Suprapubic skin (tissue), 4 donors: ENCODE data around the gene VMO1.

Experiments used
- CTCF ChIP-seq, 2 donors: fragments of 200-600 bp in 1 of 2; fragments of 450-650 bp in 1 of 2; sonication (generic) in 1 of 2; IDR thresholded peaks; one replicate each; pipeline ENCODE4 v1.5.1; 2016 to 2019; ENCODE audit warnings: antibody characterized with exemption in 2 of 2, mild to moderate bottlenecking in 1 of 2, moderate library complexity in 1 of 2
- EP300 ChIP-seq: sonication (generic); formaldehyde crosslinking; IDR thresholded peaks from one replicate; pipeline ENCODE4 v1.6.1; 2017; ENCODE audit warnings: antibody characterized with exemption
- POLR2AphosphoS5 ChIP-seq, 3 donors: sonication (generic); formaldehyde crosslinking; IDR thresholded peaks; one replicate each; pipeline ENCODE4 v1.6.1; 2017; ENCODE audit warnings: antibody characterized with exemption in 3 of 3

GRCh38 chr17:4766201-4766600, 20.0 kb downstream of the VMO1 start:
- TF ChIP-seq CTCF (IDR thresholded peaks at IDR 0.05) = no peak
- TF ChIP-seq POLR2AphosphoS5 (IDR thresholded peaks at IDR 0.05) = no peak
- TF ChIP-seq EP300 = no peak
